Raji (cell line): ENCODE data around the gene PDCL2.

ENCODE experiments used
- POLR2A ChIP-seq: IDR thresholded peaks from 2 replicates; pipeline ENCODE4 v1.6.1; 2011; ENCODE audit warnings: low read depth, low read length, control low read depth; ENCODE audit not compliant: insufficient read depth

PDCL2 gene

GRCh38 chr4:55610381-55610780, 18.3 kb upstream of the PDCL2 start:
- no peak for TF ChIP-seq POLR2A

- no peak for TF ChIP-seq POLR2A
These were observed 17.4 kb upstream of the PDCL2 start for GRCh38 chr4:55609393-55609866.

- TF ChIP-seq POLR2A: no peak
These were observed 16.5 kb upstream of the PDCL2 start for GRCh38 chr4:55608591-55608990.

- no peak for TF ChIP-seq POLR2A
These were observed 13.0 kb upstream of the PDCL2 start for GRCh38 chr4:55604996-55605395.

- no peak for TF ChIP-seq POLR2A
These were observed 8.6 kb upstream of the PDCL2 start for GRCh38 chr4:55600640-55601039.

- no peak for TF ChIP-seq POLR2A
These were observed 6.6 kb upstream of the PDCL2 start for GRCh38 chr4:55598641-55599040.

- TF ChIP-seq POLR2A: no peak
These were observed 3.9 kb downstream of the PDCL2 start for GRCh38 chr4:55588160-55588559.

GRCh38 chr4:55578341-55579010, 13.6 kb downstream of the PDCL2 start:
- TF ChIP-seq POLR2A: no peak

- no peak for TF ChIP-seq POLR2A
These were observed 16.5 kb downstream of the PDCL2 start for GRCh38 chr4:55575513-55575912.

GRCh38 chr4:55574252-55574651, 17.8 kb downstream of the PDCL2 start:
- no peak for TF ChIP-seq POLR2A

- no peak for TF ChIP-seq POLR2A
These were observed 20.2 kb downstream of the PDCL2 start for GRCh38 chr4:55571806-55572205.

GRCh38 chr4:55568905-55569504, 23.0 kb downstream of the PDCL2 start:
- TF ChIP-seq POLR2A: no peak

GRCh38 chr4:55561889-55562288, 30.2 kb downstream of the PDCL2 start:
- TF ChIP-seq POLR2A: no peak

- TF ChIP-seq POLR2A: no peak
These were observed 31.9 kb downstream of the PDCL2 start for GRCh38 chr4:55560096-55560495.

- TF ChIP-seq POLR2A: no peak
These were observed 37.5 kb downstream of the PDCL2 start for GRCh38 chr4:55554453-55555030.

GRCh38 chr4:55553441-55554201, 38.4 kb downstream of the PDCL2 start:
- no peak for TF ChIP-seq POLR2A
